ENCODE results near the gene SGCA.

The SGCA gene

GRCh38 chr17:50167371-50167770 is 1.6 kb downstream of the SGCA start:
- no peak for DNase-seq

GRCh38 chr17:50168319-50168718 is 2.5 kb downstream of the SGCA start:
- DNase-seq, result no peak

- peak in 1 of 4 experiments; percentile 33 for DNase-seq
Measured at GRCh38 chr17:50169121-50169764, 3.4 kb downstream of the SGCA start.

- no peak for DNase-seq
Measured at GRCh38 chr17:50169881-50170459, 4.2 kb downstream of the SGCA start.

- no peak for DNase-seq
Measured at GRCh38 chr17:50170662-50171370, 5.0 kb downstream of the SGCA start.

- no peak for DNase-seq
Measured at GRCh38 chr17:50171371-50172071, 5.7 kb downstream of the SGCA start.

- no peak for DNase-seq
Measured at GRCh38 chr17:50172130-50172529, 6.3 kb downstream of the SGCA start.

- DNase-seq, result no peak
Measured at GRCh38 chr17:50172936-50173334, 7.1 kb downstream of the SGCA start.

GRCh38 chr17:50173335-50173941 is 7.6 kb downstream of the SGCA start:
- no peak for DNase-seq

GRCh38 chr17:50174444-50174843 is 8.6 kb downstream of the SGCA start:
- DNase-seq, result no peak

GRCh38 chr17:50175035-50175807 is 9.4 kb downstream of the SGCA start:
- DNase-seq, result no peak

GRCh38 chr17:50176559-50177357 is 11.0 kb downstream of the SGCA start:
- DNase-seq, result no peak

GRCh38 chr17:50177476-50177875 is 11.7 kb downstream of the SGCA start:
- no peak for DNase-seq

- DNase-seq, result peak in 1 of 4 experiments; percentile 16
Measured at GRCh38 chr17:50177983-50178834, 12.4 kb downstream of the SGCA start.

- DNase-seq, result no peak
Measured at GRCh38 chr17:50180111-50180510, 14.3 kb downstream of the SGCA start.

- DNase-seq, result no peak
Measured at GRCh38 chr17:50180620-50181019, 14.8 kb downstream of the SGCA start.

- DNase-seq, result no peak
Measured at GRCh38 chr17:50181144-50181543, 15.3 kb downstream of the SGCA start.

- DNase-seq, result no peak
Measured at GRCh38 chr17:50181591-50182560, 16.1 kb downstream of the SGCA start.

GRCh38 chr17:50182783-50183420 is 17.1 kb downstream of the SGCA start:
- DNase-seq, result no peak

All from activated CD4-positive, CD25-positive, alpha-beta regulatory T cell (primary cell).